Endometrium (tissue), 2 donors: ENCODE results near the gene AP1S1.

Experiments used
- FAIRE-seq: peaks from 2 replicates; lab custom pipeline; 2012; peaks lifted over from hg19 to GRCh38; lab: Jason Lieb, UNC
- donor health status: control.
- donor health status: control.

AP1S1 gene

DNA sequence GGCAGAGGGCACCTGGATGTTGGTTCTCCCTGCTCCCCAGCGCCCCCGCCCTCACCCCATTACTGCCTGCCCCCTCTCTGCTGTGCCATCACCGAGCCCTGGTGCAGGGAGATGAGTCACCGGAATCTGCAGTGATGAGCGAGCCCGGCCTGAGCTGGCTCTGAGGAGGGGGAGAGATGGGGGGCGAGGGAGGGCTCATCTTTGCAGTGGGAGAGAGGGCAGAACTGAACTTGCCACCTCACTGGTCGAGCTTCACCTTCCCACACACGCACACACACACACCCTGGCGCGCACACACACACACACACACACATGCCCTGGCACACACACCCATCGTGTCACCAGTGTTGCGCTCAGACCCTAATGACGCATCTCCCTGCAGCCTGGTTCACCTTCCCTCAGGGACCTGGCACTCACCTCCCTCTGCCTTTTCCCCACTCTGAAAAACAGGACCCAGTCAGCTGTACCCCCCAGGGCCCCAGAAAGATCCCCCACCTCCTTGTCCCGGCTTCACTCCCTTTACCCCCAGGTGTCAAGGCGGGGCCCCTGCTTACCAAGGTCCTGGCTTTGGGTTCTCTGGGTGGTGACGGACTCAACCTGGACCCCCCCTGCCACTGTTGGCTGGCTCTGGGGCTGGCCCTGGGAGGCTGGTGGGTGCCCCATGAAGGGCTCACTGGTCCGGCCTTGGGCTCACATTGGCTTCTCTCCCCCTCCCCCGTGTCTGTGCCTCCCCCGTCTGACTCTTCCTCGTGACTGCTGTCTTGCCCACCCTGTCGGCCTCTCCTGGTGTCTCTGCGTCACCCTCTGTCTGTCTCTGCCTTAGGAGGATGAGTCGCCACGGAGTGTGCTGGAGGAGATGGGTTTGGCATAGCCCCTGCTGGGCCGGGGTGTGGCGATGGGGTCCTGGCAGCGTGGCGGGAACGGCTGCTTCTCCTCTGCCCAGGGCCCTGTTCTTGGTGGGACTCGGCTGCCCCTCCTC is 5.7 kb downstream of the AP1S1 start:
- no peak for FAIRE-seq

DNA sequence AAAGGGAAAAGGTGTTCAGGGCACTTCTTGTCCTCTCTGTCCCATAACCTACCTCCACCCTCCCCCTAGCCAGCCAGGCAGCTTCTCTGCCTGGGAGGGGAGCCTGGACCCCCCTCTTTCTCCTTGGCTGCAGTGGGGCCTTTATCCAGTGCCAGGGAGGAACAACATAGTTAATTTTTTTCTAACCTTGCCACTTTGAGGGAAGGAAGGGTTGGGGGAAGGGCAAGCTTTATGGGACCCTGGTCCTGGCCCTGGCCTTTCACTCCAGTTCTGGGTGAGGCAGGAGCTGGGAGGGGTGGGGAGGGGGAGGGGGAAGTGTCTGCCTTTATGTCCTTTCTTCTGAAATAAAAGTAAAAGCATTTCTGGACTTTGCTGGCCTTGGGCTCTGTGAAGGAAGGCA is 6.6 kb downstream of the AP1S1 start:
- FAIRE-seq, result no peak

- no peak for FAIRE-seq
Observed at GRCh38 chr7:101161692-101162471, 7.6 kb downstream of the AP1S1 start.

- FAIRE-seq, result no peak
Observed at GRCh38 chr7:101162551-101163278, 8.4 kb downstream of the AP1S1 start.

- no peak for FAIRE-seq
Observed at GRCh38 chr7:101163279-101164070, 9.2 kb downstream of the AP1S1 start.

- no peak for FAIRE-seq
Observed at GRCh38 chr7:101164071-101164840, 10.0 kb downstream of the AP1S1 start.

DNA sequence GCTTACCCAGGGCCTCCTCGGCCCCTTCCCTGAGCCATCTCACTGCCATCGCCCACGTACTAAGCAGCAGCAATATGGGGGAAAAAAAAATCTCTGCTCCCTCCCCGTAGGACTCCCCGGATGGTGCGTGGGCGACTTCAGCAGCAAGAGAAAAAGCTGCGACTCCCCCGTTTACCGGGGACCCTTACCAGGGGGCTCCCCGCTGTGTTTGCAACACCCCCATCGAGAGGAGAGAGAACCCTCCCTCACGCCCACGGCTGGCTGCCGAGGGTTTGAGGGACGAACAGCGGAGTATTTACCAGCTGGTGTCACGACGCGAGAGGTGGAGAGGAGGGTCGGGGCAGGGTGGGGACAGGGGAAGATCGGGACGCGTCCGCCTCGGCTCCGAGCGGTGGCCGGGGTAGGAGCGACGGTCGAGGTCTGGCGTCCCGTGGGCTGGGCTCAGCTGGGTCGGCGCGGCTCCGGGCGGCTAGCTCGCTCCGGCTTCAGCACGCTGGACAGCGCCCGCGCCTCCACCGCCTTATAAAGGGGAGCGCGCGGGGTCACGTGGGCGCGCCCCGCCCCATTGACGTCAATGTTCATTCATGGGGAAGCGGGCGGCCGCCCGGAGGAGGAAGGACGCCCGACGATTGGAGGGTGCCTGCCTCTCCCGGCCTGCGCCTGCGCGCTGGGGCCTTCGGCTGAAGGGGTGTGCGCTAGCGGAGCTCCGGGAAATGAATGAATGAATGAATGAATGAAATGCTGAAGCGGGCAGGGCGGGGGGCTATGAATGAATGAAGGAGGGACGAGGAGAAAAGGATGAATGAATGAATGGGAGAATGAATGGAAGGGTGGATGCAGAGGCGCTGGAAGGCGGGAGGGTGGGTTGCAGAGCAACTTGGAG is 11.0 kb downstream of the AP1S1 start, which contains the start of gene VGF:
VGF (minus strand) TSS at position 495 of the 883 bp plus-strand sequence. CDS start 726 bp downstream, outside the sequence.
- no peak for FAIRE-seq

- no peak for FAIRE-seq
Observed at GRCh38 chr7:101165958-101166647, 11.8 kb downstream of the AP1S1 start.

- FAIRE-seq, result no peak
Observed at GRCh38 chr7:101166648-101166908, 12.3 kb downstream of the AP1S1 start.

DNA sequence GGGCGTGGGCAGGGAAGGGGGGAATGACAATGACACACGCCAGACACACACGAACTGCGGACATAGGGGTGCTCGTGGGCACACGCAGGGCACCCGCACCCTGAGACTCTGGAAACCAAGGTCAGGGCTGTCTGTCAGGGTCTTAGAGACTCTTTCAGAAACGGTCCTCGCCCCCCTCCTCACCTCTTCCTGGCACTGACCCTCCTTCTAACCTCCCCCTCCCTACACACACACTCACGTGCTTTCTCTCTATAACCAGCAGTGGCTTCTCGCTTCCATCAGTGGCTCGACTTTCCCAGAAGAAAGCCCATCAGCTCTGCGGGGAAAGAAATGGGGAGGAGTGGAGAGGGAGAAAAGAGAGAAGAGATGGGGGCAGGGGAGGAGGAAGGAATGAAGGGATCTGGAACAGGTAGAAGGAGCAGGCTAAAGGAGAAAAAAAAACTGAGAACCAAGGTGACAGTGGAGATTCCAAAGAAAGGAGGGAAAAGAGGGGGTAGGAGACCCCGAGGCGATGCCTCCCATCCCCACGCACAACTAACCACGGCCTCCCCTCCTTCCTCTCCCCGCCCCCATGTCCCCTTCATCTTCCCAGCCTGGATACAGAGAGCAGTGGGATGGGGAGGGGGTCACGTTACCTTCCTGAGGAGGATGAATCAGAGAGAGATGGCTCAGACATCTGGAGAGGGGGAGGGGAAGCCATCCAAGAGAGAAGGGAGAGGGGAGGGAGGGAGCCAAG is 12.8 kb downstream of the AP1S1 start:
- no peak for FAIRE-seq

DNA sequence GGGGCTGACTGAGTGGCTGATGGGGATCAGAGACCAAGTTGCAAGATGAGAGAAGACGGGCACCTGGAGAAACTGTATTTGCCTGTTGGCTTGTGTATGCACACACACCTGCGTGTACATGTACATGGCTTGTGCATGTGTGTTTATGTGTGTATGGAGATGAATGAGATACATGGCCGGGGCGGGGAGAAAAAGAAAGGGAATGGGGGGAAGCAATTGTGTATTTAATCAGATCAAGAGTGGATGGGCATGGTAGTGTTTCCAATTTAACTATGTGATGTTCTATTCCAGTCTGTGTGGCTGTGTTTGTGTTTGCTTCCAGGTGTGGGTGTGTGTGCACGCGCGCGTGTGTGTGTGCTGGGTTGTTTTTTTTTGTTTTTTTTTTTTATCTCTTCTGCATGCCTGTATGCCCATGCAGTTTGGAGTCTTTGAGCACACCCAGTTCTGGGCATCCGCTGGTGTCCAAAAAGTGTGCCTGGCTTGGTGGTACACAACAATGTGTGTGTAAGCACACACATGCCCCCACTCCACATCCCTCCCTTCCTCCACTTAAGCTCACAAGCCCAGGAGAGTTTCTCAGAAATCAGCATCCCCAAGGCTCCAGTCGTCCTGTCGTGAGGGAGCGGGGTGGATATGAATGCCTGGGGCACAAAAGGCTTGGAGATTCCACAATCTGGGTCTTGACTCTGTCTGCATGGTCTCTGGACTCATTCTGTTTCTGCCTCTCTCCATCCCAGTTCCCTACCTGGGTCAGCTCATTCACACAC is 13.6 kb downstream of the AP1S1 start:
- no peak for FAIRE-seq

DNA sequence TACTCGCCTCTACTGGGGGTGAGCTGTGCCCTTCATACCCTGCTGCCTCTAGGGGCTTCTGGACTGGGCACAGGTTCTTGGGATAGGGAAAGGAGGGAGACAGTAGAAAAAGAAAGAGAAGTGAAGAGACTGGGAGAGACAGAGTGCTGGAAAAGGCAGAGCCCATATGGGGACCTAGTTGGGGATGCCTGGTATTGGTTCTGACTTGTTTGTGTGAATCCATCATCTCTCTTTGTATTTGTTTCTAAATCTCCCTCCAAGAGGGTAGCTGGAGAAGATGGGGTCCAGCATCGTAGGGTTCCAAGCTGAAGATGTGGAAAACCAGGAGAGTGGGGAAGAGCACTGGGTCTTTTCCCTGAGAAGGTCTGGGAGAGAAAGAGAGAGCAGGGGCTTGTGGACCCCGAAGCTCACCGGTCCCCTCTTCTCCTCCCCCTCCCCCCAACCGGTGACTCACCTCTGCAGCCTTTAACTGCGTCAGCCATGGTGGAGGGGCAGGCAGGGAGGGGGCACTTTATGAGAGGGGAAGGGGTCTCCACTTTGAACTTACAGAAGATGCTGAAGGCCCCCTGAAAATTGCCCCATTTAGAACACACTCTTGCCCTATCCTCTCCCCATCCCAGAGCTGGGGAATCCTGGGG is 14.3 kb downstream of the AP1S1 start:
- FAIRE-seq, result no peak

GRCh38 chr7:101169110-101169837 is 15.0 kb downstream of the AP1S1 start:
- no peak for FAIRE-seq

DNA sequence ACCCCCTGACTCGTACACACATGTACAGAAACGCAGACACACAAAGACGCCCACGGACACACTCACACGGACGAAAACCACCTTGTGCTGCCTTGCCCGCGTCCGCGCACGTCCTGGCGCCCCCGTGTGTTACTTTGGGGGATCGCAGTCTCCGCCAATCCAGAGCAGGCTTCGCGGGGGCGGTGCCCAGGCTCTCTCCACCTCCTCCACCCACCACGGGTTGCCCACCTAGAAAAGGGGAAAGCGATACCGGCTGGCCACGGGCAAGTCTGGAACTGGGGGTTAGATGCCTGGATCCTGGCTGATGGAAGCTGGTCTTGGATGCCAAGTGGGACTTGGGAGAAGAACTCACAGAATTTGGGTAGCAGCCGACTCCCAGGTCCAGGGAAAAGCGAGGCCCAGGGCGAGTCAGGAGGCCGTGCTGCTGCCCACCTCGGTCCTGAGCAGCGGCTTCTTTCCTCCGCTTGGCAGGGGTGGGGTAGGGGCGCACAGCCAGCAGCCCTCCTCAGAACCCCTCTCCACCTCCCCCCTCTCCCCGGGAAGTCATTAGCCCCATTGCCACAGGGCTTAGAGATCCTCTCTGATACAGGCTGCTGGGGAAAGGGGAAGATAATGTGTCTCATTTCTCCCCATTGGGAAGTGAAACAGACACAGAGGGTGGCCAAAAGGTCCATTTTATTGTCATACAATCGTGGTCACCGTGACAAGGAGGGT is 15.7 kb downstream of the AP1S1 start:
- FAIRE-seq, result no peak

DNA sequence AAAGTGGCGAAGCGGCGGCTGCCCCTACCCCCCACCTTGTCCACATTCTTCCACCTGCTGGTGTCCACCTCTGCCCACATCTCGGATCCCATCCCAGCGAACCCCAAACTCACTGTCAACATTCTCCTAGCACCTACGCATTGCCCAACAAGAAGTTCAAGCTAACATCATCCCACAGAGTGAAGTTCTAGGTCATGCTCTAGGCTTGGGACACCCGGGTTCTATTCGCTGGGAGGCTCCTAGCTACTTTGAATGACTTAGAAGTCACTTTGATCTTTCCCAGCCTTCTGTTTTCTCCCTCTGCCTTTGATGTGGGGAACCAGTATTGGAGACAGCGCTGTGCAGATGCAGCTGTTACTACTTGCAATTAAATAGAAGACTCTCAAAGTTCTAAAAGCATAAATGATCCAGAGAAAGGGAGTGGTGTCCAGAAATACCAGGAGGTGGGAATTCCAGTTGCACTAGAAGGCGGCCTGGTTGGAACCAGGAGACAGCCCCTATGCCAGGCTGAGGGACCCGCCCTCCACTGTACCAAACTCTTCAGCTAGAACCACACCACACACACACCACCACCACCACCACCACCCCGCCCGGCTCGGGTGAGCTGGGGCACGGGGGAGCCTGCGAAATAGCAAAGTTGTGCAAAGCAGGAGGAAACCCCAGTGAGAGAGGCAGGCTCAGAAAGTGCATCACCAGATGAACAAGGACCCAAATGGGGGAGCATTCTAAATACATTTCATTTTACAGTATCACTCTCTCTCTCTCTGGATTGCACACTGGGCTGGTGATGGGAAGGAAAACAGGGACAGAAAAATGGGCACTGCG is 16.6 kb downstream of the AP1S1 start:
- FAIRE-seq, result no peak
